AG04450 (cell line): ENCODE measurements around the gene CHST11. TPM values are rescaled to one million over a fixed set of nuclear protein-coding genes. Genes with fewer than 3 reads are reported as not detected.

Experiments used
- CTCF ChIA-PET: fragments of 300-600, 350-600 bp; formaldehyde crosslinking; extraction: SDS; loops from one replicate; lab custom pipeline; 2022; ENCODE audit warnings: antibody characterized with exemption, inconsistent platforms; lab: Charles Lee
- POLR2A ChIA-PET: fragments of 350-600 bp; formaldehyde crosslinking; extraction: SDS; loops from one replicate; lab custom pipeline; 2021; ENCODE audit warnings: antibody characterized with exemption, inconsistent platforms; lab: Yijun Ruan, JAX
- DNase-seq: peaks from one replicate; pipeline ENCODE4 v3.0.0-alpha.2; 2011; ENCODE audit warnings: low read depth, low spot score
- H3K27ac ChIP-seq: one replicate; pipeline ENCODE4 v1.5.1; 2012; ENCODE audit warnings: low read depth, low read length, control low read depth
- H3K27me3 ChIP-seq: one replicate; pipeline ENCODE4 v1.6.0; 2012; ENCODE audit warnings: low read length; ENCODE audit not compliant: control insufficient read depth, insufficient read depth
- H3K4me3 ChIP-seq: 2 replicates; pipeline ENCODE4 v1.5.1; 2011; ENCODE audit warnings: mild to moderate bottlenecking, low read depth, low read length, control low read depth
- H3K9me3 ChIP-seq: 2 replicates; pipeline ENCODE4 v1.5.1; 2012; ENCODE audit warnings: low read length; ENCODE audit not compliant: control insufficient read depth, insufficient read depth
- CTCF ChIP-seq: IDR thresholded peaks from 2 replicates; pipeline ENCODE4 v1.5.1; 2011; ENCODE audit warnings: low read depth, low read length, control low read depth, inconsistent platforms
- polyA plus RNA-seq: library from polyadenylated mRNA; depleted of rRNA; stranded (reverse); fragments of >200 nt; gene quantifications from 2 replicates; pipeline ENCODE4 v1.2.3, GENCODE V29; 2011

Gene CHST11
- polyA plus RNA-seq, 1 experiment: 2.7 TPM

- peaks cover 4% of the 10 kb centered on the region; the same call in 1 of the 2 replicates for H3K9me3 ChIP-seq
- no peaks in the 10 kb centered on the region for H3K27me3 ChIP-seq
- H3K4me3 ChIP-seq: peak overlapping the region; percentile 12; the same call in 1 of the 2 replicates
- CTCF ChIA-PET: interaction anchor here (0.7 kb wide), 1 partner anchor 1139 kb away, joined by 4 read pairs; no protein-coding TSS in a partner anchor
- peak; percentile 26 for DNase-seq
- no peak overlapping the region for H3K27ac ChIP-seq
- no peak for TF ChIP-seq CTCF
- POLR2A ChIA-PET: interaction anchor here (0.6 kb wide), 1 partner anchor 175 kb away, joined by 3 read pairs; no protein-coding TSS in a partner anchor
Measured at GRCh38 chr12:104632724-104633201, 176.0 kb downstream of the CHST11 start.

- peaks cover 4% of the 10 kb centered on the region; the same call in 1 of the 2 replicates for H3K9me3 ChIP-seq
- no peak for DNase-seq
- no peak for TF ChIP-seq CTCF
- no peak overlapping the region for H3K27ac ChIP-seq
- no peaks in the 10 kb centered on the region for H3K27me3 ChIP-seq
- CTCF ChIA-PET: no interaction called here
- POLR2A ChIA-PET: no interaction called here
- no peak overlapping the region for H3K4me3 ChIP-seq
Measured at GRCh38 chr12:104634044-104634443, 177.3 kb downstream of the CHST11 start.

- no peak overlapping the region for H3K4me3 ChIP-seq
- H3K9me3 ChIP-seq: peaks cover 4% of the 10 kb centered on the region; the same call in 1 of the 2 replicates
- ChIA-PET CTCF (no interaction called here), POLR2A (no interaction called here)
- H3K27me3 ChIP-seq: no peaks in the 10 kb centered on the region
- H3K27ac ChIP-seq: no peak overlapping the region
- TF ChIP-seq CTCF: no peak
- DNase-seq: no peak
Measured at GRCh38 chr12:104634852-104635251, 178.1 kb downstream of the CHST11 start.

GRCh38 chr12:104635607-104636343 lies 179.0 kb downstream of the CHST11 start:
- no peak overlapping the region for H3K4me3 ChIP-seq
- H3K27me3 ChIP-seq: no peaks in the 10 kb centered on the region
- no peak overlapping the region for H3K27ac ChIP-seq
- ChIA-PET CTCF (interaction anchor here (0.5 to 1.0 kb wide), 2 partner anchors 11 to 216 kb away, joined by 3 read pairs; no protein-coding TSS in a partner anchor), POLR2A (no interaction called here)
- DNase-seq: no peak
- no peak for TF ChIP-seq CTCF
- peaks cover 6% of the 10 kb centered on the region for H3K9me3 ChIP-seq

GRCh38 chr12:104636496-104636895 lies 179.7 kb downstream of the CHST11 start:
- Histone ChIP-seq H3K27ac (no peak overlapping the region), H3K27me3 (peaks cover 2% of the 10 kb centered on the region), H3K4me3 (no peak overlapping the region), H3K9me3 (peaks cover 9% of the 10 kb centered on the region)
- DNase-seq: no peak
- POLR2A ChIA-PET: no interaction called here
- TF ChIP-seq CTCF: no peak
- CTCF ChIA-PET: interaction anchor here (1.0 kb wide), 1 partner anchor 10 kb away, joined by 3 read pairs; no protein-coding TSS in a partner anchor
